Activated CD4-positive, CD25-positive, alpha-beta regulatory T cell treated with anti-CD3 and anti-CD28 coated beads, Interleukin-2, amount 50 U/mL, for 72 hours (primary cell): Measurements from ENCODE around the gene SYK.

Experiments used
- DNase-seq: peaks from one replicate; pipeline ENCODE4 v3.0.0; 2021

The SYK gene

GRCh38 chr9:90909225-90909624 is 107.6 kb downstream of the SYK start:
- no peak for DNase-seq

- DNase-seq: no peak
Observed at GRCh38 chr9:90909747-90910283, 108.2 kb downstream of the SYK start.

GRCh38 chr9:90914196-90914595 is 112.6 kb downstream of the SYK start:
- no peak for DNase-seq

GRCh38 chr9:90914868-90915483 is 113.4 kb downstream of the SYK start:
- DNase-seq: peak; percentile 74

- DNase-seq: no peak
Observed at GRCh38 chr9:90915693-90916092, 114.1 kb downstream of the SYK start.

- DNase-seq: no peak
Observed at GRCh38 chr9:90916147-90916734, 114.6 kb downstream of the SYK start.

GRCh38 chr9:90919883-90920282 is 118.3 kb downstream of the SYK start:
- DNase-seq: no peak

- no peak for DNase-seq
Observed at GRCh38 chr9:90921104-90921503, 119.5 kb downstream of the SYK start.

- DNase-seq: no peak
Observed at GRCh38 chr9:90921969-90922368, 120.3 kb downstream of the SYK start.

- no peak for DNase-seq
Observed at GRCh38 chr9:90925581-90926257, 124.1 kb downstream of the SYK start.

- DNase-seq: no peak
Observed at GRCh38 chr9:90926936-90927335, 125.3 kb downstream of the SYK start.

- no peak for DNase-seq
Observed at GRCh38 chr9:90927496-90927895, 125.9 kb downstream of the SYK start.

- DNase-seq: no peak
Observed at GRCh38 chr9:90929626-90930025, 128.0 kb downstream of the SYK start.

- DNase-seq: no peak
Observed at GRCh38 chr9:90933468-90933867, 131.8 kb downstream of the SYK start.

GRCh38 chr9:90939351-90939750 is 137.7 kb downstream of the SYK start:
- no peak for DNase-seq

GRCh38 chr9:90940280-90940679 is 138.7 kb downstream of the SYK start:
- DNase-seq: no peak

- no peak for DNase-seq
Observed at GRCh38 chr9:90941661-90942060, 140.0 kb downstream of the SYK start.

- DNase-seq: no peak
Observed at GRCh38 chr9:90942555-90942954, 140.9 kb downstream of the SYK start.

GRCh38 chr9:90943341-90943740 is 141.7 kb downstream of the SYK start:
- no peak for DNase-seq

- no peak for DNase-seq
Observed at GRCh38 chr9:90945336-90945735, 143.7 kb downstream of the SYK start.

GRCh38 chr9:90946982-90947381 is 145.4 kb downstream of the SYK start:
- DNase-seq: no peak
